ENCODE measurements around the gene RASA3.

DNA sequence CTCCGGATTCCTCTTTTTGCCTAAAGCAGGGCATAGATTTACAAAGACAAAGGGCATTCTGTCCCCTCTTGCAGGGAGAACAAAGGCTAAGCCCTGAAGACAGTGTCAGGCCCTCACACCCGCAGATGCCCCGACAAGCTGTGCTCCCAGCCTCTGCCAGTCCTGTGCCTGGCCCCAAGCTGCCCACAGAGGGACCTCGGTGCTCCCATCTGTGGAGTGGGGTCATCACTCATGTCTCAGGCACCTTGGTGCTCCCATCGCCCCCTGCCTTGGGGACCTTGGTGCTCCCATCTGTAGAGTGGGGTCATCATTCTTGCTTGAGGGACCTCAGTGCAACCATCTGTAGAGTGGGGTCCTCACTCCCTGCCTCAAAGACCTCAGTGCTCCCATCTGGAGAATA, 182.9 kb downstream of the RASA3 start:
- TF ChIP-seq, protein P1, sequence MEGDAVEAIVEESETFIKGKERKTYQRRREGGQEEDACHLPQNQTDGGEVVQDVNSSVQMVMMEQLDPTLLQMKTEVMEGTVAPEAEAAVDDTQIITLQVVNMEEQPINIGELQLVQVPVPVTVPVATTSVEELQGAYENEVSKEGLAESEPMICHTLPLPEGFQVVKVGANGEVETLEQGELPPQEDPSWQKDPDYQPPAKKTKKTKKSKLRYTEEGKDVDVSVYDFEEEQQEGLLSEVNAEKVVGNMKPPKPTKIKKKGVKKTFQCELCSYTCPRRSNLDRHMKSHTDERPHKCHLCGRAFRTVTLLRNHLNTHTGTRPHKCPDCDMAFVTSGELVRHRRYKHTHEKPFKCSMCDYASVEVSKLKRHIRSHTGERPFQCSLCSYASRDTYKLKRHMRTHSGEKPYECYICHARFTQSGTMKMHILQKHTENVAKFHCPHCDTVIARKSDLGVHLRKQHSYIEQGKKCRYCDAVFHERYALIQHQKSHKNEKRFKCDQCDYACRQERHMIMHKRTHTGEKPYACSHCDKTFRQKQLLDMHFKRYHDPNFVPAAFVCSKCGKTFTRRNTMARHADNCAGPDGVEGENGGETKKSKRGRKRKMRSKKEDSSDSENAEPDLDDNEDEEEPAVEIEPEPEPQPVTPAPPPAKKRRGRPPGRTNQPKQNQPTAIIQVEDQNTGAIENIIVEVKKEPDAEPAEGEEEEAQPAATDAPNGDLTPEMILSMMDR (IDR thresholded peaks at IDR 0.05; ENCODE audit: insufficient read depth, low read depth, low read length), result no peak
- TF ChIP-seq EZH2 (IDR thresholded peaks at IDR 0.05; ENCODE audit: insufficient read depth, low read length), result no peak

Measured in astrocyte (in vitro differentiated cells and primary cell).